ENCODE data around the gene GPC6.

DNA sequence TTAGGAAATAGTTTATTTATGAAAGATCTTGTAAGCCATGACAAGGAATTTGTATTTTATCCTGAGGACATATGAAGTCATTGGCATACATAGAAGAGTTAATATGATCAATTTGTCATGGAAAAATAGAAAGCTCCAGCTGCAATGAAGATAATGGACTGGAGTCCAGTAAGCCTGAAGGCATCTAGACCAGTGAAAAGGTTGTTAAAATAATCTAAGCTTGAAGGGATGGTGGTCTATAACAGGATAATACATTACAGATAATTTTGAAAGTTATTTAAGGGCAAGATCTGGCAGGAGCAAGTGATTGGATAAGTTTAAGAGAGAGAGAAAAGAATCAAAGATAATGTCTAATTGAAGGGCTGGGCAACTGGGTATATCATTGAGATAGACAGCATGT is 224.2 kb downstream of the GPC6 start:
- no peak for TF ChIP-seq CTCF (optimal IDR thresholded peaks at IDR 0.05 in 1 of 3, IDR thresholded peaks at IDR 0.05 in 1 of 3, conservative IDR thresholded peaks at IDR 0.05 in 1 of 3; ENCODE audit: extremely low read depth in 1 of 3, insufficient read depth in 2 of 3, low read length in 3 of 3)
- no peak for TF ChIP-seq EZH2 (IDR thresholded peaks at IDR 0.05; ENCODE audit: low read length)

Data from keratinocyte (primary cell).